Esophagus muscularis mucosa (tissue), 4 donors: ENCODE results near the gene S100A11. TPM values are rescaled to one million over a fixed set of nuclear protein-coding genes. Genes with fewer than 3 reads are reported as not detected.

Experiments used
- DNase-seq: peaks from one replicate; pipeline ENCODE4 v3.0.0-alpha.2; 2017; ENCODE audit errors: extremely low spot score
- H3K27ac ChIP-seq, 4 donors: fragments of 200-600 bp; sonication (generic); replicated peaks in 1 of 4; 1 replicate in 3 of 4; 2 replicates in 1 of 4; pipeline ENCODE4 v1.5.1; 2016 to 2019; ENCODE audit warnings: mild to moderate bottlenecking in 1 of 4
- H3K27me3 ChIP-seq, 4 donors: fragments of 200-600 bp; sonication (generic); one replicate each; pipeline versions ENCODE4 v1.5.1 to v1.6.0; 2016 to 2019
- H3K36me3 ChIP-seq, 4 donors: fragments of 200-600 bp; sonication (generic); one replicate each; pipeline ENCODE4 v1.5.1; 2016 to 2019
- H3K4me1 ChIP-seq, 4 donors: fragments of 200-600 bp; sonication (generic); one replicate each; pipeline ENCODE4 v1.5.1; 2016 to 2019
- H3K4me3 ChIP-seq, 4 donors: fragments of 200-600 bp; sonication (generic); 1 replicate in 2 of 4; 2 replicates in 2 of 4; pipeline ENCODE4 v1.5.1; 2016 to 2019; ENCODE audit warnings: mild to moderate bottlenecking in 4 of 4, moderate library complexity in 1 of 4
- H3K9me3 ChIP-seq, 4 donors: fragments of 200-600 bp; sonication (generic); 1 replicate in 3 of 4; 2 replicates in 1 of 4; pipeline ENCODE4 v1.5.1; 2016 to 2019
- CTCF ChIP-seq, 3 experiments: fragments of 200-600 bp in 2 of 3; fragments of 450-650 bp in 1 of 3; sonication (generic) in 2 of 3; IDR thresholded peaks; one replicate each; pipeline ENCODE4 v1.5.1; 2017 to 2019; ENCODE audit warnings: antibody characterized with exemption in 3 of 3, mild to moderate bottlenecking in 2 of 3, moderate library complexity in 1 of 3
- EP300 ChIP-seq: sonication (generic); formaldehyde crosslinking; IDR thresholded peaks from one replicate; pipeline ENCODE4 v1.6.1; 2017; ENCODE audit warnings: antibody characterized with exemption
- POLR2A ChIP-seq: fragments of 450-650 bp; IDR thresholded peaks from one replicate; pipeline ENCODE4 v1.6.1; 2017; ENCODE audit warnings: antibody characterized with exemption, moderate library complexity, mild to moderate bottlenecking, low read depth
- POLR2AphosphoS5 ChIP-seq, 2 donors: sonication (generic); formaldehyde crosslinking; IDR thresholded peaks; one replicate each; pipeline ENCODE4 v1.6.1; 2017; ENCODE audit warnings: antibody characterized with exemption in 2 of 2
- WGBS: methylation state at CpG from one replicate; pipeline ENCODE4 v1.1.5; 2018; 5-methylcytosine and 5-hydroxymethylcytosine counted together
- intact Hi-C: fragments of 100-400 bp; cut with DNase I; formaldehyde crosslinking; loops from one replicate; pipeline ENCODE4 v1.15.1; 2023
- small RNA-seq, 3 donors: library from RNA; depleted of rRNA; stranded (forward); fragments of <200 nt; gene quantifications; one replicate each; pipeline ENCODE3, GENCODE V24; 2016
- total RNA-seq, 4 donors: library from RNA; depleted of rRNA; stranded (reverse); fragments of >200 nt; gene quantifications; one replicate each; pipeline versions ENCODE4 v1.1.0 to v1.2.1, GENCODE V29; 2016

Gene S100A11
- total RNA-seq, 4 donors from 2014 or later: 68.5 to 190 (median 115) TPM

GRCh38 chr1:151985270-151985669, 51.5 kb downstream of the S100A11 start:
- Histone ChIP-seq H3K36me3 (peaks cover 30 to 64% (median 48%) of the 10 kb centered on the region in 4 donors), H3K4me3 (no peak overlapping the region), H3K4me1 (peaks cover 67 to 86% (median 80%) of the 10 kb centered on the region in 4 donors), H3K27ac (no peak overlapping the region), H3K27me3 (no peaks in the 10 kb centered on the region), H3K9me3 (no peaks in the 10 kb centered on the region)
- no peak for DNase-seq
- intact Hi-C loops: no loop called here
- WGBS: 94% methylated on average over 2 of the region's 2 CpGs
- TF ChIP-seq EP300 (no peak), POLR2AphosphoS5 (IDR thresholded peaks at IDR 0.05) (no peak), POLR2A (no peak), CTCF (IDR thresholded peaks at IDR 0.05) (no peak)

DNA sequence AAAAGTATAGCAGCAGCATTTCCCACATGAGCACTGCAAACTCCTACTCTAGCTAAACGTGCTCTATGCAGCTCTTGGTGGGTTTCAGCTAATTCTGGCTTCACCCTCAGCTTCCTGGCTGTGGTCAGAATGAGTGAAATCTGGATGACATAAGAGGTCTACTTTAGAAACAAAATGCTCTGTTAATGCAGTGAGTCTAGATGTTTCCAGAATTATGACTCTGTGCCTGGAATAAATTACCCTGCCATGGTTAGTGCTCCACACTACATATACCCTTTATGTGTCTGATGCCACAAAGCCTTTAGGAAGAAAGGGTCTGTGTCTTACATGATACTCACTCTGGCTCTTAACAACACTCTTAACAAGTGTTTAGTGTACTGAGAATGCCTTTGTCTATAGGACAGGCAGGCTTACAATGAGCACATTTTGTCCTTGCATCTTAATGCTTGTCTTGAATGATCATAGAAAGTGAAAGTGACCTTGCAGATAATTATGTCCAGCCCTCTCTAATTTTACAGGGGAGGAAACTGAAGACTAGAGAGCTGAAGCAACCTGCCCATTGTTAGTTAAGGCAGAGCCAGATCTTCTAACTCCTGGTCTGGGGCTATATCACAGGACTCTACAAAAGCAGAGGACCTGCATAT, 52.4 kb downstream of the S100A11 start:
- 27% methylated on average over 1 of the region's 1 CpG for WGBS
- H3K27me3 ChIP-seq: no peaks in the 10 kb centered on the region
- no peak for TF ChIP-seq POLR2A
- no peak for TF ChIP-seq CTCF (IDR thresholded peaks at IDR 0.05)
- no peak for TF ChIP-seq EP300
- TF ChIP-seq POLR2AphosphoS5 (IDR thresholded peaks at IDR 0.05): no peak
- no peak for DNase-seq
- H3K9me3 ChIP-seq: no peaks in the 10 kb centered on the region
- H3K27ac ChIP-seq: peak overlapping the region in 1 of 4 donors; percentile 0
- no peak overlapping the region for H3K4me3 ChIP-seq
- H3K36me3 ChIP-seq: peaks cover 30 to 59% (median 48%) of the 10 kb centered on the region in 4 donors
- H3K4me1 ChIP-seq: peaks cover 62 to 86% (median 79%) of the 10 kb centered on the region in 4 donors
- intact Hi-C loops: no loop called here

Small RNA genes within 50 kb of the gene (small RNA-seq; reads per million reads assigned to genes)
- gene SPTLC1P4: 0 reads per million in 3 donors

Other genes with a start within 250 kb of the S100A11 start
- gene TDRKH, start 246.5 kb downstream of the S100A11 start, total RNA-seq: 1 to 10 TPM; 4.0 to 8.7 (median 6.1) TPM
- not detected for gene LINGO4, start 231.6 kb downstream of the S100A11 start, total RNA-seq
- gene RORC, start 205.2 kb downstream of the S100A11 start, total RNA-seq: under 1 TPM in 2 of 4 donors, not detected in 2; 0.11 to 0.17 TPM
- not detected for gene C2CD4D, start 197.2 kb downstream of the S100A11 start, total RNA-seq
- gene THEM5, start 183.3 kb downstream of the S100A11 start, total RNA-seq: not detected
- gene THEM4, start 127.5 kb downstream of the S100A11 start, total RNA-seq: 10 to 100 TPM; 13.2 to 15.7 (median 14.3) TPM
- 100 to 1,000 TPM in 2 of 4 donors, 10 to 100 TPM in 2; 82.5 to 214 (median 105) TPM for gene S100A10, start 43.1 kb downstream of the S100A11 start, total RNA-seq
- not detected for gene TCHHL1, start 52.1 kb upstream of the S100A11 start, total RNA-seq
- under 1 TPM in 3 of 4 donors, not detected in 1; under 0.01 to 0.50 (median 0.11) TPM for gene TCHH, start 78.4 kb upstream of the S100A11 start, total RNA-seq
- not detected for gene RPTN, start 122.2 kb upstream of the S100A11 start, total RNA-seq
- not detected for gene HRNR, start 187.2 kb upstream of the S100A11 start, total RNA-seq